NCI-H1930 (cell line): ENCODE measurements around the gene STRA8.

ENCODE experiments used
- DNase-seq, 2 experiments: peaks; one replicate each; lab custom pipeline; 2025; lab: John Stamatoyannopoulos, UW

Gene STRA8

DNA sequence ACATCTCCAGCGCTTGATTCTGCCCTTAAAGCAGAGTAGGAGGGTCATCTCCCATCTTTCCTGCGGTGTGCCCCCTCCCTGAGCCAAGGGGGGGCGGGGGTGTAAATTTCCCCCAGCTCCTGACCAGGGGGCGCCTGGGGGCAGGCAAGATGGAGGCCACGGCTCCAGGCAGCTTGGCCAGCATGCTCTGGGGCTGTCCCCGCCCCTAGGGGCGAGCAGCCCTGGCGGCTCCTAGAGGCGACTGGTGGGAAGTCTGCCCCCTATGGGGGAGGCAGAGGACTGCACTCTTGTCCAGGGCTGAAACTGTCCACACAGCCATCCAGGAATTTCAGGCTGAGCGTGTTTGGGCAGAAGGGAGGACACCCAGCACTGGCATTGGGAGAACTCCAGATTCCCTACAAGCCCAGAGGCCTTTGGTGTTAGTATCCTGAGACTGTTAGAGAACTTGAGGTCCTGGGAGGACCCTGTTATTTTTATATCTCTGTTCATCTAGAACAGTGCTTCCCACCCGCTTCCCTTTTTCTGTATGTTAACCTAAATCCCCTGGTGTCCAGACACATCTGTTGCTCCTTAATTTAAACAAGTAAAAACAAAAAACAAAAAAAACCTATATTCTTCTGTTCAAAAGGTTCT lies 4.6 kb downstream of the STRA8 start:
- no peak for DNase-seq

DNA sequence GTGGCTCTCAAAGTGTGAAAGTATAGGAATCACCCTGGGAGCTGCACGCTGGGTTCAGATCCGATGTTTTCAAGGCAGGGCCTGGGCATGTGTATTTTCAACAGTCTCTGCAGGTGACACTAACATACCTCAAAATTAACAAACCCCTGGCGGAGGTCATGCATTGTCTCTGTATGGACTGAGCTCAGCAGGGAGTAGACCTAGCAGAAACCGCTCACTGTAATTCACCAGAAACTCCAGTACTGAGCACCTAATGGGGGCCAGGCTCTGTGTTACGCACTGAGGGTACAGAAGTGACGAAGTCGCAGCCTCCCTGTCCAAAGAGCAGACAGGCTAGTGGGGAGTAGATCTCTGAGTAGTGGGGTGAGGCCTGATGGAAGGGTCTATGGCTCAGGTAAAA lies 5.6 kb downstream of the STRA8 start:
- DNase-seq = no peak

DNA sequence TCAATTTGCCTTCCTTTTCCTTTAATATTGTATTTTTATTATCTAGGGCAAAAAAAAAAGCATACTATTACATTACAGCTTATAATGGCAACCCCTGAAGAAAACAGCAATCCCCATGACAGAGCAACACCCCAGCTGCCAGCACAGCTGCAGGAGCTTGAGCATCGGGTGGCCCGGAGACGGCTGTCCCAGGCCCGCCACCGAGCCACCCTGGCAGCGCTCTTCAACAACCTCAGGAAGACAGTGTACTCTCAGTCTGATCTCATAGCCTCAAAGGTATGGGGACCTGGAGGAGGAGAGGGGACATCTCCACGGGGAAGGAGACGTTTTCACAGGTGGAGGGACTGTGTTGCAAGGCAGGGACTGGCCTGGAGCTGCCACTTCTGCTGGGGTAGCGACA lies 6.8 kb downstream of the STRA8 start:
- no peak for DNase-seq

DNA sequence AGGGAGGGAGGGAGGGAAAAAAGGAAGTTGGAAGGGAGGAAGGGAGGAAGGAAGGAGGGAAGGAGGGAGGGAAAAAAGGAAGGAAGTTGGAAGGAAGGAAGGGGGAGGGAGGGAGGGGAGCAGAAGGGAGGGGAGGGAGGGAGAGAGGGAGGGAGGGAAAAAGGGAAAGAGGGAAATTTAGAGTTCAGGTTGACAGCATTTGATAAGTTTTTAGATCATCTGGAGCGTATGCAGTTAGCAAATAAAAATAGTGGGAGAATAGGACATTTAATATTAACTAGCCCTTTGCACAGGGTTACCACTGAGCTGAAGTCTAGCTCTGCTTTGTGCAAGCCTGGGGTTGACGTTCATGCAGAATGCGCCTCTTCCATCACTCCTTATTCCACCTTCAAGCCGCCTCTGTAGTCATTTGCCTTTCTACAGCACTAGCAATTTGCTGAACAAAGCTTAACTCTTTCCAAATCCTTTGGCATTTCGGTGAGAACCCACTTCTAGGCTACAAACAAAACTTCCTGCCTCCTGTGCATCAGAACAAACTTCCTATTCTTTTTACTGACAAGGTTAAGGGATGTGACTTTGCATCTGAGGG lies 8.6 kb downstream of the STRA8 start:
- DNase-seq = no peak

DNA sequence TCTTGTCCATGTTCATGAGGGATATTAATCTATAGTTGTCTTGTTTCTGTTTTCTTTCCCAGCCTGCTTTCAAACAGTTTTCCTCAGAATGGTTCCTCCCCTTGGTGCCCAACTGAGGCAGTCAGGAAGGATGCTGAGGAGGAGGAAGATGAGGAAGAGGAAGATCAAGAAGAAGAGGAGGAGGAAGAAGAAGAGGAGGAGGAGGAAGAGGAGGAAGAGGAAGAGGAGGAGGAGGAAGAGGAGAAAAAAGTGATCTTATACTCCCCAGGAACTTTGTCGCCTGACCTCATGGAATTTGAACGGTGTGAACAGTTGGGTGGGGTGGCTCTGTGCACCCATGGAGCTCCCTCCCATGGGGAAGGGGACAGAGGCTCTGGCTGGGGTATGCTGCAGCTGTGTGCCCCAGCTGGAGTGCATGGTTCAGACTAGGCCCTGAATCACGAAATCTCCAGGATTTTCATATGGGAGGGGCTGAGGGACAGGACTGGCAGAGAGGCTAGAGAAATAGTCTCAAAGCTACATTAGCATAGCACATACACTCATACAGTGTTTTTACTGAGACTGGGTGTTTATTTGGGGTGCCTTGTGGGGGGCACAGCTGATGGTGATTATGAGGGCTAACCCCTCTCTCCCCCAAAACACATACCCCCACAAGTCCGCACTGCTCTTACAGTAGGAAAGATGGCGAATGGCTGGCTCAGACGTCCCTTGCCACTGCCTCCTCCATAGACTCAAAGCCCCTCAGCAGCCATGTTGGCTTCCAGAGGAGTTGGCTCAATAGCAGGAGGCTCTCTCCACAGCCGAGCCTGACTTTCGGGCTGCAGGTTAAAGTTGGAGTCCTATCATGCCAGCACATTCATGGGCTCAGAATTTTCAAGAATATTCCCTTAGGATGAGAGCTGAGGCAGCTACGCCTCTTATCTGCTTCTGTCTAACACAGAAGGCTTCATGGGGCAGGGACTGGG lies 11.9 kb downstream of the STRA8 start:
- no peak for DNase-seq

DNA sequence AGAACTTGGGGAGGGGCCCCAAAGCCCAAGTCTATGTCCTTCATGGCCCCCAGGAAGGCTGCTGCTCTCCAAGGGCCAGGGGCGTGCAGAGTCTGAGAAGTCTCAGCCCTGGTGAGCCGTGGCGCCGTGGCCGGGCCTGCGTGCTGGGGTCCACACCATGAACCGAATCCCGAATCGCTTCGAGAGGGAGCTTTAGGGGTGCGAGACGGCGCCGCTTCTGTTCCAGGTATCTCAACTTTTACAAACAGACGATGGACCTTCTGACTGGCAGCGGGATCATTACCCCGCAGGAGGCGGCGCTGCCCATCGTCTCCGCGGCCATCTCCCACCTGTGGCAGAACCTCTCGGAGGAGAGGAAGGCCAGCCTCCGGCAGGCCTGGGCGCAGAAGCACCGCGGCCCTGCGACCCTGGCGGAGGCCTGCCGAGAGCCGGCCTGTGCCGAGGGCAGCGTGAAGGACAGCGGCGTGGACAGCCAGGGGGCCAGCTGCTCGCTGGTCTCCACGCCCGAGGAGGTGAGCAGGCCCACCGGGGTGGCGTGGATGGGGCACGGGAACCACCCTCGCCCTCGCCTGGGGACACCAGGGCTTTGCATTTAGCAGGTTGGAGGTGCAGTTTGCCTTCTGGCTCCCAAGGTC lies 12.7 kb downstream of the STRA8 start:
- no peak for DNase-seq

DNA sequence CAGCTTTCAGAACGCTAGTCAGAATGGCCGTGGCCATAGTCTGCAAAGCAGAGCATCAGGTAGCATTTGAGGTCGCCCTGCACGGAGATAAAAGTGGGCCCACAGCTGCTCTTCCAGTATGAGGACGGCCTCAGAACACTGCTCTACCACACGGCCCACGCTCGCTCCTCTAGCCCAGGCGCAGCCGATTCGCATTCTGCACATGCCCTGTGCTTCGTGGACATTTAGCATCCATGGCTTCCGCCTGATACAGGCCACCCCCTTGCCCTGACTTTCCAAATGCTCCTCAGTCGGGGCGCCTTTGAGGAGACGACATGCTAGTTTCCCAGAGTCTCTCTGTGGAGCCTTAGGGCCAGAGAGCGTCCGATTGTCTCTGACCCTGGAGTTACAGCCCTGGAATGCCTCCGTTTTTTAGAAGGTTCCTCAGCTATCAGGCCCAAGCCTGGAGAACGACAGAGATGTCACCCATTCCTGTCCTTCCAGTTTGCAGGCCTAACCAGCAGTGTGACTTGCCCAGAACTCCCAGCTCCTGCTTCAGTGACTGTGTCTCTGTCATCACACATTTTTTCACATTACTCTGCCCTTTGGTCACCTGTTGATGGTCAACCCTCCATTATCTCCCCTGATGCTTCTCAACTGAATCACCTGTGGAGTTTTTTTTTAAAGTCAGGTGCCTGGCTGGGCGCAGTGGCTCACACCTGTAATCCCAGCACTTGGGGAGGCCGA lies 14.3 kb downstream of the STRA8 start:
- DNase-seq = no peak

DNA sequence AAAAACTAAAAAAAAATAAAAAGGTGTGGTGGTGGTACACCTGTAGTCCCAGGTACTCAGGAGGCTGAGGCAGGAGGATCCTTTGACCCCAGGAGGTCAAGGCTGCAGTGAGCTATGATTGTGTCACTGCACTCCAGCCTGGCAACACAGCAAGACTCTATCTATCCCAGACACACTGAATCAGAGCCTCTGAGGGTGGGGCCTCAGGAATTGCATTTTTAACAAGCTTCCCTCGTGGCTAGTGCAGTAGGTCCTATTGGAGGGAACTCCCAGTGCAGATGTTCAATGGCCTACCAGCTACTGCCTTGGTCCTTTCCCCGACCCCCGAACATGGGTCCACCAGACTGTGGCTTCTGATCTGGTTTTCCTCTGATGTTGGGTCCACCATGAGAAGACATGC lies 14.9 kb downstream of the STRA8 start:
- no peak for DNase-seq

DNA sequence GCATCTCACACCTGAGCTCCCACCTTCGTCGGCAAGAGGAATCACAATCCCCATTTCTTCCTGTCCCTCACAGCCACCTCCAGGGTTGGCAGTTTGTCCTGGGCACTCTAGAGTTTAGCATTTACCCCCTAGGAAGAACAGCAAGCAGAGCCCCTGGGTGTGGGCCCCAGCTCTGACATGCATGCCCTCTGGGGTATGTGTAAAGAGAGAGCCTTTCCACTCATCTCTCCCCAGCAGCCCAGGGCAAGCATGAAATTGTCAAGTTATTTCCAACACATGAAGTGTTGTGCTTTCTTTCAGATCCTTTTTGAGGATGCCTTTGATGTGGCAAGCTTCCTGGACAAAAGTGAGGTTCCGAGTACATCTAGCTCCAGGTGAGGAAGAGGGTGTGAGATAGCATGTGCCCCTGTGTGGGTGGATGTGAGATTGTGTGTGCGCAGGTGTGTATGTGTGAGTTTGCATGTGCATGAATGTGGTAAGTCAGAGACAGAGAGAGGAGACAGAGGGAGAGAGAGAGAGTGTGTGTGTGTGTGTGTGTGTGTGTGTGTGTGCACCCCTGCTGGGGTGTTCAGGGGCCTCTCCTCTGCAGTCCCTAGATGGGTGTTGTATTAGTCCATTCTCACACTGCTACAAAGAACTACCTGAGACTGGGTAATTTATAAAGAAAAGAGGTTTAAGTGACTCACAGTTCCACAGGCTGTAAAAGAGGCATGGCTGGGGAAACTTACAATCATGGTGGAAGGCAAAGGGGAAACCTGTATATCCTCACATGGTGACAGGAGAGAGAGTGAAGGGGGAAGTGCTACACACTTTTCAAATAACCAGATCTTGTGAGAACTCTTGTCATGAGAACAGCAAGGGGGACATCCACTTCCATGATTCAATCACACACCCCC lies 18.1 kb downstream of the STRA8 start:
- no peak for DNase-seq

DNA sequence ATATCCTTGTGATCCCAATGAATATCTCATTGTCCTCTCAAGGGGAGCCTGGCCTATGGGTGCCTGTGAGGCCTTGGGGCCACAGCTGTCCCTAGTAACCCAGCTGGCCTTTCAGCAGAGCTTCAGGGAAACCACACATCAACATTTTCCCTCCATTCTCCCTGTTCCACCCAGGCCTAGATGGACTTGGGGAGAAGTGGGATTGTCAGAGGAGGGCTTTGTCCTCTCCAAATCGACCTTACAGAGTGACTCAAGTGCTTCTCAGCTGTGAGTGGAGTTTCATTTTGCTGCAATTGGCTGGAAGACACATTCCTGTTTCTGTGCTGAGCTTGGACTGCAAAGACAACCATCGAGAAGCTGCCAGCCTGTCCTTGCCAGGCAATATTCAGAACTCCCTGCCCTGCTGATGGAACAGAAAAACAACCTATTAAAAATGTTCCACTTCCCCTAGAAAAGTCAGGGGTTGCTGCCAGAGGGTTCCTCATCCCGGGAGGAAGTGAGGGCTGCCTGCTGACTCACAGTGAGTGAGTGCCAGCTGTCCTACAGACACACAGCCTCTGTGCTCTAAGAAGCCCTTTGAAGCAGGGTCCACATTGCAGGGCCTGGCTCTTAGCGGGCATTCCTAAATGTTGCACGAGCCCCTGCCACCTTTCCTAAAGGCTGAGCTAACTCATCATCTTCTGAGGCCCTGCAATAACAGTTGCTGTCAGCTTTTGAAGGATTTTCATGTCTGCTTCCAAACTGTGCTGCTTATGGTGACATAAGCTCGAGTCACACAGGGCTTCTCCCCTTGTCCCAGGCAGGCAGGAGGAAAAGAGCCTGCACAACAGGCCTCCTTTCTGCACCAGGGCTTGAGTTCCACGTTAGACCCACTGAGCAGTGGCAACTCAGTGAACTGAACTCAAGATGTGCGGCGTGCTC lies 20.5 kb downstream of the STRA8 start:
- DNase-seq = no peak

DNA sequence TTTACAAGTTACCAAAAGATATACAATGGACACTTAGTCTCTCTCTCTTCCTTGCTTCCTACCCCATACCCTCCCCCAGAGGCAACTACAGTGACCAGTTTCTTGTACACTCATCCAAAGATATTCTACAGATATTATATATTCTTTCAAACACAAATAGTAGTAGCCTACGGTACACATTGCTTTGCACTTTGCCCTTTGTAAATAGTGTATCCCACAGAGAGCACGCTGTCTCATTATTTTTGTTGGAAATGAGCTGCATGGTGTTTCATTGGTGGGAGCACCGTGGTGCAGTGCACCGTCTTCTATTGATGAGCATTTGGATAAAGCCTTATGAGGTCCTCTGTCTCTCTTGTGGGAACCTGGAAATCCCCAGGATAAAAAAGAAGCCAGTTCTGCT lies 24.2 kb downstream of the STRA8 start:
- no peak for DNase-seq

DNA sequence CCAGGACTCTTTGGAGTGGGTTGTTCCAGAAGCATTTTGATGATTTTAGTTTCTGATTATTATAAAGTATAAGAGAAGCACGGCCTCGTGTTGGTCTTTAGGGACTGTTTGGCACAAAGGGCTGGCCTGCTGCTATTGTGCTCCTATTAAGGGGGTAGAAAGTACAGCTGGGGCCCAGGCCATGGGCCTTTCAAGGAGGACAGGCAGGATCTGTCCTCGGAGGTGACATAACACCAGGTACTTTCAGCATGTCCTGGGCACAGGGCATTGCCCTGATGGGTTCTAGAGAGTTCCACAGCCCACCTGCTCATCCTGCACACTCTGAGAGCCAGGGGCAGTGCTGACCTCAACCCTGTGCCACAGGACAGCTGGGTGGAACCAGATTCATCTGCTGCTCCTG lies 24.9 kb downstream of the STRA8 start:
- DNase-seq = no peak

DNA sequence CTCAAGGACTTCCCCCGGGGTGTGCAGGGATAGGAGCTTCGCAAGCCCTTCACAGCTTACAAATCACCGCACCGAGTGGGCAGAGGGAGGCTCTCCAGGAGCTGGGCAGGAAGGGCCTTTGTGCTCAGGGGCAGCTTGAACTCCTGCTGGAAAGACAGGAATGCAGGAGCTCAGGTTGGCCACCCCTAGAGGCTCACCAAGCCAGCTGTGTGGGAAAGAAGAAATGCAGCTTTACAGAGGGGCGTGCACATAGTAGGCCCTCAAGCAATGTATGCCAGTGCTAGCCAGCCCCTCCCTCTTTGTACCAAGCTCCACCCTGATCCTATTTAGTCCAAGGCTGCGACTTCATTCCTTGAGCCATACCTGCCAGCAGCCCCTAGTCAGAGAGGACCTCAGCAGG lies 26.1 kb downstream of the STRA8 start:
- DNase-seq = no peak

DNA sequence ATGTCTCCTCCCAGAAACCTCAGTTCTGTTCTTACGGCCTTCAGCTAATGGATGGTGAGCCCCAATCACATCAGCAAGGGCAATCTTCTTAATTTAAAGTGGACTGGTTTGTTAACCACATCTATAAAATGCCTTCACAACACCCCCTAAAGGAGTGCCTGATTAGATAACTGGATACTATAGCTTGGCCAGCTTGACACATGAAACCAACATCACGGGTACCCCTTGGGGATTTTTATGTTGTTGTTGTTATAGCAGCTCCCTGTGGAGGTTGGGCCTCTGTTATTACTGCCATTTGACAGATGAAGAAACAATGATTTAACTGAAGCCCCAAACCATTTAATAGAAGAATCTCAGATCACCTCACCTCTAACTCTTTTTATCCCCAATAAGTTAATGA lies 26.8 kb downstream of the STRA8 start:
- DNase-seq = no peak

DNA sequence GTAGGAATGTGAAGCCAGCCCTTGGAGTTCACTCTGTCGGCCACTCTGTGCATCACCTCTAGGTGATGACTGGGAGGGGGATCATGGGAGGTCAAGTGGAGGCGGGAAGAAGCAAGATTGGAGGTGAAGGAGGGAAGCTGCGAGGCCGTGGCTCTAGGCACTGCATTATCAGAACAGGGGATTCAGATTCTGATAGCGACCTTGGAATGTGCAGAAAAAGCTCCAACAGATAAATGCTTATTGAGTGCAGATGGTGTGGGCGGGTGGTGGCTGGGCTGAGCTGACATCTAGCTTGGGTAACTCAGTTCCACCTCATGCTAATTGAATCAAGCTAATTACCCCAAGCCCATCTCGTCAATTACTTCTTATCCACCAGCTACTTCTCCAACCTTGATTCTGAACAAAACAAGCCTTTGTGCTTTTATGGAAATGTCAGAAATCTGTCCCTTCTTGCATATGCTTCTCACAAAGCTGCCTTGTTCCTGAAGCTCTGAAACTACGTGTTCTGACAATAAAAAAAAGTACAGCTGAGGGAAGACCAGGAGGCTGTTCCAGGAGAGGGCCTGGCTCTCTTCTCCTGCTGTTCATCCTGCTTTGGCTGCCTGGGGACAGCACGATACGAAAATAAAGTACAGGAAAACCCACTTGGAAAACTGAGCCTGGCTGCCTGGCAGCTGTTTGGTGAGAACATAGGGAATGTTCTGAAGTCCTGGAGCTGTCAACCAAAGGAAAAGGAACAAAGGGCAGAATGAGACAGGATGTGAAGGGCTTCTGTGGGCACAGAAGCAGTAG lies 27.5 kb downstream of the STRA8 start:
- DNase-seq = no peak

DNA sequence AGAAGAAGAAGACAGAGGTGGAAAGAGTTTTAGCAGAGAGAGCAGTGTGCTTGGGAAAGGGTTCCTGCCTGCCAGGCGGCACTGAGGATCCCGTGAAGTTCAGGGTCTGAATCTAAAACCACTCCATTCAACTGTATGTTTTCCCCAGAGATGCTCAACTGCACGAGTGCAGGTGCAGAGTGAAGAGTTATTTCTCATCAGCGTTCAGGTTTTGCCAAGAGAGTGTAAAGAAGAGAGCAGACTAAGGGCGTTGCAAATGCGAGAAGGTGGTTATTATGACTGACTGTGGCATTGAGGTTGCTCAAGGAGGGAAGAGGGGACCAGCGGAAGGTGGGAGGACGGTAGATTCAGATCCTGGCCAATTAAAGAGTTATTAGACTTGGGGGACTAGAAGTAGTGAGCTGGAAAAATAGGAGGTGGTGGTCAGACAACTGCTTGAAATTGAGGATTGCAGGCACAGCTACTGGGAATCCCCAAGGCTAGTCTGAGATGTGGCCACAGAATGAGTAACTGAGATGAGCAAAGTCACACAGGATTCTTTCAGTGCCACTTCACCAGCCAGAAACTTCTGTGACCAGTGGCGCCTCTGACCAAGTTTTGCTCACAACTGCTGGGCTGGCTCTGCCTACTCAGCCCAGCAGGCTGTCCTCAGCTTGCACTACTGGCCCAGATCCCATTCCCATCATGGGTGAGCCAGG lies 29.1 kb downstream of the STRA8 start:
- DNase-seq = no peak

DNA sequence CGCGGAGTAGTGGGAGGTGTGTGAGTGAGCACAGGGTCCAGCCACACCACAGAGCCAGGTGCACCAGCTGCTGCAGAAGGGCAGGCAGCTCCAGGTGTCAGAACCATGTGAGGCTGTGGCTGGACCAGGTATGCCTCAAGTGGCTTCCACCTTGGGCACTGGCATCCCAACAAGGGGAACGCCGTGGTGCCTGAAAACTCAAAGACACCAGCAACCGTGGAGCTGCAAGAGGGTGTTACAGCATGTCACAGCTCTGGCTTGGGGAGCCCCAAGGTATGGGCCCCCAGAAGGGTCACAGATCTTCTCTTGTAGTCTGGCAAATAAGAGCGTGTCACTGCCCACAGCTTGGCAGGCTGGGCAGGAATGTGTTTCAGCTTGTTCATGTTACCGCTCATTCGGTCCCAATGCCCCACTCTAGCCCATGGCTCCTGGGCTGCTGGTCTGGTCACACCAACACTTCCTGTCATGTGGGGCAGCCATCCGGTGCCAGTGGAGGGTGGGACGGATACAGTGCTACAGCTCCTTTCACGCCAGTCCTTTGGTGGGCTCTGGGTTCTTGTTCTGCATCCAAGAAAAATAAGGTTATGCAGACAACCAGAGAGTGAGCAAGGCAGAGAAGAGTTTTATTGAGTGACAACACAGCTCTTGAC lies 29.8 kb downstream of the STRA8 start:
- no peak for DNase-seq

DNA sequence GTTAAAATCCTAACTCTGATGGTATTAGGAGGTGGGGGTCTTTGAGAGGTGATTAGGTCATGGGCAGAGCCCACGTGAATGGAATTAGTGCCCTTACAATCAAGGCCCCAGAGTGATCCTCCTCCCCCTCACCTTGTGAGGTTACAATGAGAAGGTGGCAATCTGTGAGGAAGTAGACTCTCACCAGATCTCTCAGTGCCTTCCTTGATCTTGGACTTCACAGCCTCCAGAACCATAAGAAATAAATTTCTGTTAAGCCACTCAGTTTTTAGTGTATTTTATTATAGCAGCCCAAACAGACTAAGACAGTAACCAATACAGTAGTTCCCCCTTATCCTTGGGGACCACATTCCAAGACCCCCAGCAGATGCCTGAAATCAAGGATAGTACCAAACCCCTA lies 32.0 kb downstream of the STRA8 start:
- no peak for DNase-seq
